ENCODE measurements around the gene LDLRAD4. TPM values are rescaled to one million over a fixed set of nuclear protein-coding genes. Genes with fewer than 3 reads are reported as not detected.
"Not testable (repeated sequence)": the region's sequence is repeated elsewhere in the genome, so short reads cannot be mapped to it uniquely, and the experiment has no call there.

The LDLRAD4 gene
- total RNA-seq, 1 donor = 50.9 TPM

GRCh38 chr18:13488281-13488929 is 269.8 kb downstream of the LDLRAD4 start:
- no peaks in the 10 kb centered on the region for H3K27me3 ChIP-seq (ENCODE audit: insufficient read depth, low read length)
- H3K4me3 ChIP-seq (ENCODE audit: low read length) = no peak overlapping the region

GRCh38 chr18:13489303-13489702 is 270.7 kb downstream of the LDLRAD4 start:
- not testable (repeated sequence) for H3K4me3 ChIP-seq (ENCODE audit: low read length); H3K27me3 ChIP-seq (ENCODE audit: insufficient read depth, low read length); H3K9me3 ChIP-seq (ENCODE audit: low read depth, low read length); H3K4me1 ChIP-seq (ENCODE audit: insufficient read depth, low read length)

More at GRCh38 chr18:13488281-13488929, 269.8 kb downstream of the LDLRAD4 start:
- no peaks in the 10 kb centered on the region for H3K9me3 ChIP-seq (ENCODE audit: low read depth, low read length)
- no peaks in the 10 kb centered on the region for H3K4me1 ChIP-seq (ENCODE audit: insufficient read depth, low read length)

- Histone ChIP-seq H3K9me3 (ENCODE audit: low read depth, low read length) (no peaks in the 10 kb centered on the region), H3K4me1 (ENCODE audit: insufficient read depth, low read length) (no peaks in the 10 kb centered on the region), H3K27me3 (ENCODE audit: insufficient read depth, low read length) (no peaks in the 10 kb centered on the region), H3K4me3 (ENCODE audit: low read length) (no peak overlapping the region)
Measured at GRCh38 chr18:13491138-13491537, 272.6 kb downstream of the LDLRAD4 start.

GRCh38 chr18:13492314-13492713 is 273.8 kb downstream of the LDLRAD4 start:
- no peak overlapping the region for H3K4me3 ChIP-seq (ENCODE audit: low read length)
- no peaks in the 10 kb centered on the region for H3K4me1 ChIP-seq (ENCODE audit: insufficient read depth, low read length)
- H3K9me3 ChIP-seq (ENCODE audit: low read depth, low read length) = no peaks in the 10 kb centered on the region
- H3K27me3 ChIP-seq (ENCODE audit: insufficient read depth, low read length) = no peaks in the 10 kb centered on the region

GRCh38 chr18:13493079-13493478 is 274.5 kb downstream of the LDLRAD4 start:
- no peaks in the 10 kb centered on the region for H3K27me3 ChIP-seq (ENCODE audit: insufficient read depth, low read length)
- no peaks in the 10 kb centered on the region for H3K9me3 ChIP-seq (ENCODE audit: low read depth, low read length)
- no peaks in the 10 kb centered on the region for H3K4me1 ChIP-seq (ENCODE audit: insufficient read depth, low read length)
- no peak overlapping the region for H3K4me3 ChIP-seq (ENCODE audit: low read length)

- no peaks in the 10 kb centered on the region for H3K27me3 ChIP-seq (ENCODE audit: insufficient read depth, low read length)
- H3K9me3 ChIP-seq (ENCODE audit: low read depth, low read length) = no peaks in the 10 kb centered on the region
- no peak overlapping the region for H3K4me3 ChIP-seq (ENCODE audit: low read length)
- no peaks in the 10 kb centered on the region for H3K4me1 ChIP-seq (ENCODE audit: insufficient read depth, low read length)
Measured at GRCh38 chr18:13493725-13494124, 275.2 kb downstream of the LDLRAD4 start.

GRCh38 chr18:13494871-13495445 is 276.4 kb downstream of the LDLRAD4 start:
- Histone ChIP-seq H3K27me3 (ENCODE audit: insufficient read depth, low read length) (no peaks in the 10 kb centered on the region), H3K4me3 (ENCODE audit: low read length) (no peak overlapping the region), H3K9me3 (ENCODE audit: low read depth, low read length) (no peaks in the 10 kb centered on the region), H3K4me1 (ENCODE audit: insufficient read depth, low read length) (no peaks in the 10 kb centered on the region)

- Histone ChIP-seq H3K4me1 (ENCODE audit: insufficient read depth, low read length) (no peaks in the 10 kb centered on the region), H3K9me3 (ENCODE audit: low read depth, low read length) (no peaks in the 10 kb centered on the region), H3K4me3 (ENCODE audit: low read length) (no peak overlapping the region), H3K27me3 (ENCODE audit: insufficient read depth, low read length) (no peaks in the 10 kb centered on the region)
Measured at GRCh38 chr18:13495961-13496360, 277.4 kb downstream of the LDLRAD4 start.

- Histone ChIP-seq H3K4me3 (ENCODE audit: low read length) (no peak overlapping the region), H3K27me3 (ENCODE audit: insufficient read depth, low read length) (no peaks in the 10 kb centered on the region), H3K4me1 (ENCODE audit: insufficient read depth, low read length) (no peaks in the 10 kb centered on the region), H3K9me3 (ENCODE audit: low read depth, low read length) (no peaks in the 10 kb centered on the region)
Measured at GRCh38 chr18:13496691-13497281, 278.2 kb downstream of the LDLRAD4 start.

- no peak overlapping the region for H3K4me3 ChIP-seq (ENCODE audit: low read length)
- no peaks in the 10 kb centered on the region for H3K4me1 ChIP-seq (ENCODE audit: insufficient read depth, low read length)
- no peaks in the 10 kb centered on the region for H3K27me3 ChIP-seq (ENCODE audit: insufficient read depth, low read length)
Measured at GRCh38 chr18:13499803-13500202, 281.2 kb downstream of the LDLRAD4 start.

GRCh38 chr18:13500227-13500865 is 281.8 kb downstream of the LDLRAD4 start:
- H3K4me3 ChIP-seq (ENCODE audit: low read length) = no peak overlapping the region
- H3K27me3 ChIP-seq (ENCODE audit: insufficient read depth, low read length) = no peaks in the 10 kb centered on the region
- no peaks in the 10 kb centered on the region for H3K9me3 ChIP-seq (ENCODE audit: low read depth, low read length)
- H3K4me1 ChIP-seq (ENCODE audit: insufficient read depth, low read length) = no peaks in the 10 kb centered on the region

More at GRCh38 chr18:13499803-13500202, 281.2 kb downstream of the LDLRAD4 start:
- H3K9me3 ChIP-seq (ENCODE audit: low read depth, low read length) = no peaks in the 10 kb centered on the region

GRCh38 chr18:13500869-13501542 is 282.4 kb downstream of the LDLRAD4 start:
- no peaks in the 10 kb centered on the region for H3K9me3 ChIP-seq (ENCODE audit: low read depth, low read length)
- no peaks in the 10 kb centered on the region for H3K27me3 ChIP-seq (ENCODE audit: insufficient read depth, low read length)
- H3K4me1 ChIP-seq (ENCODE audit: insufficient read depth, low read length) = peaks cover 5% of the 10 kb centered on the region
- H3K4me3 ChIP-seq (ENCODE audit: low read length) = no peak overlapping the region

GRCh38 chr18:13501543-13501887 is 283.0 kb downstream of the LDLRAD4 start:
- H3K4me3 ChIP-seq (ENCODE audit: low read length) = no peak overlapping the region
- H3K9me3 ChIP-seq (ENCODE audit: low read depth, low read length) = no peaks in the 10 kb centered on the region
- H3K4me1 ChIP-seq (ENCODE audit: insufficient read depth, low read length) = peaks cover 6% of the 10 kb centered on the region
- no peaks in the 10 kb centered on the region for H3K27me3 ChIP-seq (ENCODE audit: insufficient read depth, low read length)

GRCh38 chr18:13501891-13502290 is 283.3 kb downstream of the LDLRAD4 start:
- no peak overlapping the region for H3K4me3 ChIP-seq (ENCODE audit: low read length)
- peaks cover 9% of the 10 kb centered on the region for H3K4me1 ChIP-seq (ENCODE audit: insufficient read depth, low read length)
- H3K9me3 ChIP-seq (ENCODE audit: low read depth, low read length) = no peaks in the 10 kb centered on the region
- no peaks in the 10 kb centered on the region for H3K27me3 ChIP-seq (ENCODE audit: insufficient read depth, low read length)

- Histone ChIP-seq H3K27me3 (ENCODE audit: insufficient read depth, low read length) (no peaks in the 10 kb centered on the region), H3K9me3 (ENCODE audit: low read depth, low read length) (no peaks in the 10 kb centered on the region), H3K4me3 (ENCODE audit: low read length) (no peak overlapping the region), H3K4me1 (ENCODE audit: insufficient read depth, low read length) (peaks cover 9% of the 10 kb centered on the region)
Measured at GRCh38 chr18:13502585-13502984, 284.0 kb downstream of the LDLRAD4 start.

All from mononuclear cell (primary cell).